WTC11 (cell line): Measurements from ENCODE around the gene MRPL20. TPM values are rescaled to one million over a fixed set of nuclear protein-coding genes. Genes with fewer than 3 reads are reported as not detected.

Experiments used
- ATAC-seq: fragments of 200-7000 bp; cut with Tn5 transposase; 2 replicates; pipeline ENCODE4 v1.10.0; 2021; ENCODE audit warnings: mild to moderate bottlenecking, moderate library complexity
- CTCF ChIA-PET: fragments of 300-600 bp; sonication (Branson Sonifier 250); formaldehyde crosslinking; loops from one replicate; lab custom pipeline; 2021; ENCODE audit warnings: antibody characterized with exemption; lab: Charles Lee
- POLR2A ChIA-PET: fragments of 350-600 bp; sonication (Branson Sonifier 250); formaldehyde crosslinking; loops from one replicate; lab custom pipeline; 2021; ENCODE audit warnings: antibody characterized with exemption; lab: Charles Lee
- DNase-seq: peaks from one replicate; pipeline ENCODE4 v3.0.0; 2021; ENCODE audit warnings: low spot score
- H3K27ac Mint-ChIP-seq: 2 replicates; pipeline ENCODE4 v1.8.0; 2021; ENCODE audit warnings: mixed read lengths
- H3K27me3 Mint-ChIP-seq: 2 replicates; pipeline ENCODE4 v1.8.0; 2021; ENCODE audit warnings: low read depth, mild to moderate bottlenecking, moderate library complexity, mixed read lengths
- H3K36me3 Mint-ChIP-seq: 2 replicates; pipeline ENCODE4 v1.8.0; 2021; ENCODE audit warnings: mixed read lengths
- H3K4me1 Mint-ChIP-seq: 2 replicates; pipeline ENCODE4 v1.8.0; 2022; ENCODE audit warnings: mixed read lengths
- H3K4me3 Mint-ChIP-seq: 2 replicates; pipeline ENCODE4 v1.8.0; 2021; ENCODE audit warnings: mild to moderate bottlenecking, moderate library complexity, mixed read lengths
- H3K9me3 Mint-ChIP-seq: 2 replicates; pipeline ENCODE4 v1.8.0; 2021; ENCODE audit warnings: mixed read lengths
- ATF2 ChIP-seq: sonication (generic); formaldehyde crosslinking; IDR thresholded peaks from 2 replicates; pipeline ENCODE4 v1.8.1; 2022; ENCODE audit warnings: low read depth, missing genetic modification reagents, borderline replicate concordance
- CDX4 ChIP-seq: fragments of 250-450 bp; sonication (Bioruptor Pico); IDR thresholded peaks from 2 replicates; pipeline ENCODE4 v1.9.0; 2021; ENCODE audit warnings: moderate library complexity, mild to moderate bottlenecking, inconsistent platforms, borderline replicate concordance
- CREB1 ChIP-seq: sonication (generic); formaldehyde crosslinking; IDR thresholded peaks from 2 replicates; pipeline ENCODE4 v1.8.0; 2023; ENCODE audit warnings: mild to moderate bottlenecking, missing genetic modification reagents
- CREM ChIP-seq: sonication (generic); formaldehyde crosslinking; IDR thresholded peaks from 2 replicates; pipeline ENCODE4 v1.8.1; 2022; ENCODE audit warnings: mild to moderate bottlenecking, missing genetic modification reagents, moderate library complexity
- E2F1 ChIP-seq: sonication (generic); formaldehyde crosslinking; IDR thresholded peaks from 2 replicates; pipeline ENCODE4 v1.8.0; 2022; ENCODE audit warnings: mild to moderate bottlenecking, missing genetic modification reagents
- E2F5 ChIP-seq: sonication (generic); formaldehyde crosslinking; IDR thresholded peaks from 2 replicates; pipeline ENCODE4 v1.8.1; 2022; ENCODE audit warnings: mild to moderate bottlenecking, moderate library complexity, missing genetic modification reagents
- EMX1 ChIP-seq: fragments of 250-450 bp; sonication (Bioruptor Pico); IDR thresholded peaks from 2 replicates; pipeline ENCODE4 v1.8.0; 2021; ENCODE audit warnings: mild to moderate bottlenecking
- FOXJ3 ChIP-seq: sonication (generic); formaldehyde crosslinking; IDR thresholded peaks from 2 replicates; pipeline ENCODE4 v1.9.0; 2021; ENCODE audit warnings: missing genetic modification reagents, mild to moderate bottlenecking, borderline replicate concordance
- HMGA2 ChIP-seq: fragments of 250-450 bp; sonication (Bioruptor Pico); IDR thresholded peaks from 2 replicates; pipeline ENCODE4 v1.4.0; 2021; ENCODE audit warnings: mild to moderate bottlenecking, moderate library complexity
- IRF1 ChIP-seq: sonication (generic); formaldehyde crosslinking; IDR thresholded peaks from 2 replicates; pipeline ENCODE4 v1.8.0; 2023; ENCODE audit warnings: missing genetic modification reagents
- IRF2 ChIP-seq: sonication (generic); formaldehyde crosslinking; IDR thresholded peaks from 2 replicates; pipeline ENCODE4 v1.8.0; 2022; ENCODE audit warnings: low read depth, missing genetic modification reagents, borderline replicate concordance
- JUN ChIP-seq: sonication (generic); formaldehyde crosslinking; IDR thresholded peaks from 2 replicates; pipeline ENCODE4 v1.8.0; 2023; ENCODE audit warnings: mild to moderate bottlenecking, missing genetic modification reagents
- NFE2L1 ChIP-seq: sonication (generic); formaldehyde crosslinking; IDR thresholded peaks from 2 replicates; pipeline ENCODE4 v1.8.1; 2023; ENCODE audit warnings: missing genetic modification reagents
- RELA ChIP-seq: sonication (generic); formaldehyde crosslinking; IDR thresholded peaks from 2 replicates; pipeline ENCODE4 v1.8.1; 2022; ENCODE audit warnings: missing genetic modification reagents, mild to moderate bottlenecking, borderline replicate concordance
- RORB ChIP-seq: fragments of 250-450 bp; sonication (Bioruptor Pico); IDR thresholded peaks from 2 replicates; pipeline ENCODE4 v1.9.0; 2021; ENCODE audit warnings: mild to moderate bottlenecking
- TCF7 ChIP-seq: sonication (generic); formaldehyde crosslinking; IDR thresholded peaks from 2 replicates; pipeline ENCODE4 v1.8.0; 2022; ENCODE audit warnings: mild to moderate bottlenecking, low read depth, missing genetic modification reagents, moderate library complexity
- TEAD1 ChIP-seq: sonication (generic); formaldehyde crosslinking; IDR thresholded peaks from 2 replicates; pipeline ENCODE4 v1.8.0; 2022; ENCODE audit warnings: mild to moderate bottlenecking, missing genetic modification reagents
- TEAD4 ChIP-seq: sonication (generic); formaldehyde crosslinking; IDR thresholded peaks from 2 replicates; pipeline ENCODE4 v1.8.0; 2022; ENCODE audit warnings: mild to moderate bottlenecking, missing genetic modification reagents
- TP53 ChIP-seq: sonication (generic); formaldehyde crosslinking; IDR thresholded peaks from 2 replicates; pipeline ENCODE4 v1.8.1; 2023; ENCODE audit warnings: mild to moderate bottlenecking, missing genetic modification reagents
- USF2 ChIP-seq: sonication (generic); formaldehyde crosslinking; IDR thresholded peaks from 2 replicates; pipeline ENCODE4 v1.8.1; 2023; ENCODE audit warnings: mild to moderate bottlenecking, missing genetic modification reagents, moderate library complexity
- ZBTB21 ChIP-seq: sonication (generic); formaldehyde crosslinking; IDR thresholded peaks from 2 replicates; pipeline ENCODE4 v1.8.1; 2023; ENCODE audit warnings: mild to moderate bottlenecking, missing genetic modification reagents, borderline replicate concordance
- ZNF138 ChIP-seq: sonication (generic); formaldehyde crosslinking; conservative IDR thresholded peaks from 2 replicates; pipeline ENCODE4 v1.8.1; 2022; ENCODE audit warnings: mild to moderate bottlenecking, moderate library complexity, missing genetic modification reagents
- ZNF396 ChIP-seq: fragments of 250-450 bp; sonication (Bioruptor Pico); IDR thresholded peaks from 2 replicates; pipeline ENCODE4 v1.8.0; 2021; ENCODE audit warnings: mild to moderate bottlenecking, moderate library complexity, borderline replicate concordance
- ZNF532 ChIP-seq: fragments of 250-450 bp; sonication (Bioruptor Pico); IDR thresholded peaks from 2 replicates; pipeline ENCODE4 v1.9.0; 2021; ENCODE audit warnings: mild to moderate bottlenecking, borderline replicate concordance
- ZSCAN18 ChIP-seq: fragments of 250-450 bp; sonication (Bioruptor Pico); IDR thresholded peaks from 2 replicates; pipeline ENCODE4 v2.1.2; 2022; ENCODE audit warnings: mild to moderate bottlenecking, moderate library complexity
- total RNA-seq: library from RNA; stranded (reverse); gene quantifications from 3 replicates; pipeline ENCODE4 v1.2.3, GENCODE V29; 2021

The MRPL20 gene
- total RNA-seq, 1 experiment from 2014 or later: 156 TPM

- POLR2A ChIA-PET: interaction anchor here (0.7 to 2.3 kb wide), 10 partner anchors 8 to 527 kb away, joined by 3 to 12 read pairs (median 4); partner anchors contain the start of gene AURKAIP1
- DNase-seq (peak; percentile 99), ATAC-seq (peak; percentile 94)
- peaks cover 61% of the 10 kb centered on the region for H3K36me3 Mint-ChIP-seq
- peak within 1 kb of the TSS; percentile 93 for H3K27ac Mint-ChIP-seq
- no peaks in the 10 kb centered on the region for H3K27me3 Mint-ChIP-seq
- CTCF ChIA-PET: interaction anchor here (0.5 to 2.5 kb wide), 19 partner anchors 8 to 397 kb away, joined by 3 to 14 read pairs (median 4); partner anchors contain the start of genes AURKAIP1 and MRPL20
- H3K4me3 Mint-ChIP-seq: peak within 1 kb of the TSS; percentile 85
- peaks cover 31% of the 10 kb centered on the region for H3K4me1 Mint-ChIP-seq
- H3K9me3 Mint-ChIP-seq: no peaks in the 10 kb centered on the region
- TF ChIP-seq E2F1 (CRISPR knock-in tag): no peak
- no peak for TF ChIP-seq CREB1 (CRISPR knock-in tag)
- TF ChIP-seq TEAD1 (CRISPR knock-in tag): no peak; the same call in 1 of the 2 replicates
- TF ChIP-seq ZSCAN18 (CRISPR knock-in tag): no peak
- TF ChIP-seq RELA: no peak
- no peak; the same call in 1 of the 2 replicates for TF ChIP-seq USF2 (CRISPR knock-in tag)
- TF ChIP-seq ATF2: no peak
- no peak for TF ChIP-seq HMGA2
- no peak for TF ChIP-seq ZNF396 (CRISPR knock-in tag)
- TF ChIP-seq ZBTB21 (CRISPR knock-in tag): no peak
- TF ChIP-seq FOXJ3 (CRISPR knock-in tag): no peak
- 0 out of 2 replicates have a peak, but pooled peaks have one; percentile 39 for TF ChIP-seq IRF1 (CRISPR knock-in tag)
- TF ChIP-seq ZNF138 (CRISPR knock-in tag): no peak
- peak; percentile 9; the same call in 1 of the 2 replicates for TF ChIP-seq TEAD4 (CRISPR knock-in tag)
- no peak; the same call in none of the 2 replicates for TF ChIP-seq NFE2L1 (CRISPR knock-in tag)
- no peak for TF ChIP-seq CDX4
- TF ChIP-seq RORB (CRISPR knock-in tag): no peak
- TF ChIP-seq JUN (CRISPR knock-in tag): peak; percentile 55
- peak; percentile 94 for TF ChIP-seq CREM (CRISPR knock-in tag)
- no peak for TF ChIP-seq ZNF532 (CRISPR knock-in tag)
- peak; percentile 59 for TF ChIP-seq E2F5 (CRISPR knock-in tag)
- TF ChIP-seq TP53 (CRISPR knock-in tag): no peak
- no peak for TF ChIP-seq TCF7 (CRISPR knock-in tag)
- no peak for TF ChIP-seq EMX1 (CRISPR knock-in tag)
- no peak for TF ChIP-seq IRF2 (CRISPR knock-in tag)
Observed at GRCh38 chr1:1399187-1399871, 7.8 kb downstream of the MRPL20 start, which contains the start of gene CCNL2. TSS of gene CCNL2 (minus strand) at chr1:1399335. CDS start at chr1:1399306, 29 bp downstream.
